Upper lobe of right lung (tissue), 1 donor: Measurements from ENCODE around the gene RORC. TPM values are rescaled to one million over a fixed set of nuclear protein-coding genes. Genes with fewer than 3 reads are reported as not detected.
A peak's percentile ranks its signal among the peaks of the same experiment; 100 is the strongest.

Source experiments
- ATAC-seq: fragments of 200-7000 bp; cut with Tn5 transposase; one replicate; pipeline ENCODE4 v1.9.1; 2020; ENCODE audit warnings: mild to moderate bottlenecking, moderate library complexity
- DNase-seq: peaks from one replicate; pipeline ENCODE4 v3.0.0-alpha.2; 2020
- H3K27ac ChIP-seq: fragments of 200-600 bp; one replicate; pipeline ENCODE4 v1.8.0; 2022
- H3K27me3 ChIP-seq: fragments of 200-600 bp; one replicate; pipeline ENCODE4 v1.8.0; 2022; ENCODE audit warnings: mild to moderate bottlenecking
- H3K36me3 ChIP-seq: fragments of 200-600 bp; one replicate; pipeline ENCODE4 v1.8.0; 2022
- H3K4me1 ChIP-seq: fragments of 200-600 bp; one replicate; pipeline ENCODE4 v1.8.0; 2022
- H3K4me3 ChIP-seq: fragments of 200-600 bp; one replicate; pipeline ENCODE4 v1.8.0; 2022; ENCODE audit warnings: mild to moderate bottlenecking
- H3K9me3 ChIP-seq: fragments of 200-600 bp; one replicate; pipeline ENCODE4 v1.8.0; 2022
- CTCF ChIP-seq: fragments of 200-600 bp; IDR thresholded peaks from one replicate; pipeline ENCODE4 v1.8.0; 2022; ENCODE audit warnings: antibody characterized with exemption
- intact Hi-C: fragments of 100-400 bp; cut with DNase I; formaldehyde crosslinking; loops from one replicate; pipeline ENCODE4 v1.11.0; 2022
- total RNA-seq: library from RNA; stranded (reverse); fragmentation: NEBNext Ultra II Directional; extraction: Animal tissue kit (Norgen Biotek cat#: 25700); gene quantifications from one replicate; pipeline ENCODE4 v1.2.1, GENCODE V29; 2021
- donor health status: DM: no; HTN: yes; CAD: no; lungs with severe emphysema.

RORC gene
- total RNA-seq, 1 donor from 2014 or later = 16.4 TPM

DNA sequence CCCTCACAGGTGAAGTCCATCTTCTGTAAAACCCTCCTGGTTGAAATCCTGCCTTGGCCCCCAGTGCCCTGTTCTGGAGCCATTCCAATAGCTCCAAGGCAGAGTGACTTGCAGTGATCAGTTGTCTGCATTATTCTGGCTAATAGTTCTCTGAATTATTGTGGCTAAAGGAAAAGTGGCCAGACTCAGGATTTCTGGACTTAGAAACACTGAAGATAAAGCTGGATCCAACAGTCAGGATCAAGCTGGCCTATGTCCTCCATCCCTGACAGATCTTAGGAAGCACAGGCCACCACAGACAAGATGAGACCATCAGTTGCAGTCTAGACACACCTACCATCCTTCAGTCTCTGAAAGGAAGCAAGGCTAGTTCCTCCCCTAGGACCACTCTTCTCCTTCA lies 8.8 kb upstream of the RORC start:
- no peak for TF ChIP-seq CTCF
- no peak overlapping the region for H3K27ac ChIP-seq
- H3K36me3 ChIP-seq = no peaks in the 10 kb centered on the region
- DNase-seq (peak; percentile 51), ATAC-seq (no peak)
- peak overlapping the region; percentile 48 for H3K4me3 ChIP-seq
- intact Hi-C loops = no loop called here
- H3K9me3 ChIP-seq = no peaks in the 10 kb centered on the region
- peaks cover 19% of the 10 kb centered on the region for H3K4me1 ChIP-seq
- H3K27me3 ChIP-seq = peaks cover 26% of the 10 kb centered on the region

- Histone ChIP-seq H3K4me3 (peak within 1 kb of the TSS; percentile 48), H3K27me3 (peaks cover 26% of the 10 kb centered on the region), H3K9me3 (no peaks in the 10 kb centered on the region), H3K4me1 (peaks cover 19% of the 10 kb centered on the region), H3K27ac (peak within 1 kb of the TSS; percentile 72), H3K36me3 (no peaks in the 10 kb centered on the region)
- peak; percentile 61 for ATAC-seq
- no peak for TF ChIP-seq CTCF
- intact Hi-C loops = no loop called here
- peak; percentile 73 for DNase-seq
Observed at GRCh38 chr1:151839457-151840403, 8.1 kb upstream of the RORC start, which contains the start of gene C2CD4D. Gene C2CD4D, minus strand, starts transcription at chr1:151839820. Its CDS starts 831 bp downstream, at chr1:151838989.

DNA sequence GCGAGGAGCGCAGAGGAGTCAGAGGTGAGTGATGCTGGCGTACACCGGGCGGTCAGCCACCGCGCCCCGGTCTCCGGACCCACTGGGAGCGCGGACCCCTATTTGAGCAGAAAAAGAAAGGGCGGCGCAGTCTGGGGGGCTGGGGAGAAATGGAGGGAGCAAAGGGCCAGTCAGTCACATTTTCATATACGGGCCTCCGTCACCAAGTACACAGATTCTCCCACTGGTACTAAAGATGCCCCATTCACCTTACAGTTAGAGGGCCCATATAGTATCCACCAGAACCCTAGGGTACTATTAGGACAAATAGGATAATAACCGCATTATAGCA lies 7.4 kb upstream of the RORC start:
- peak overlapping the region; percentile 48 for H3K4me3 ChIP-seq
- no peak for TF ChIP-seq CTCF
- no peaks in the 10 kb centered on the region for H3K36me3 ChIP-seq
- ATAC-seq = no peak
- no peaks in the 10 kb centered on the region for H3K9me3 ChIP-seq
- peaks cover 19% of the 10 kb centered on the region for H3K4me1 ChIP-seq
- no peak for DNase-seq
- H3K27ac ChIP-seq = no peak overlapping the region
- peaks cover 26% of the 10 kb centered on the region for H3K27me3 ChIP-seq
- intact Hi-C loops = no loop called here

DNA sequence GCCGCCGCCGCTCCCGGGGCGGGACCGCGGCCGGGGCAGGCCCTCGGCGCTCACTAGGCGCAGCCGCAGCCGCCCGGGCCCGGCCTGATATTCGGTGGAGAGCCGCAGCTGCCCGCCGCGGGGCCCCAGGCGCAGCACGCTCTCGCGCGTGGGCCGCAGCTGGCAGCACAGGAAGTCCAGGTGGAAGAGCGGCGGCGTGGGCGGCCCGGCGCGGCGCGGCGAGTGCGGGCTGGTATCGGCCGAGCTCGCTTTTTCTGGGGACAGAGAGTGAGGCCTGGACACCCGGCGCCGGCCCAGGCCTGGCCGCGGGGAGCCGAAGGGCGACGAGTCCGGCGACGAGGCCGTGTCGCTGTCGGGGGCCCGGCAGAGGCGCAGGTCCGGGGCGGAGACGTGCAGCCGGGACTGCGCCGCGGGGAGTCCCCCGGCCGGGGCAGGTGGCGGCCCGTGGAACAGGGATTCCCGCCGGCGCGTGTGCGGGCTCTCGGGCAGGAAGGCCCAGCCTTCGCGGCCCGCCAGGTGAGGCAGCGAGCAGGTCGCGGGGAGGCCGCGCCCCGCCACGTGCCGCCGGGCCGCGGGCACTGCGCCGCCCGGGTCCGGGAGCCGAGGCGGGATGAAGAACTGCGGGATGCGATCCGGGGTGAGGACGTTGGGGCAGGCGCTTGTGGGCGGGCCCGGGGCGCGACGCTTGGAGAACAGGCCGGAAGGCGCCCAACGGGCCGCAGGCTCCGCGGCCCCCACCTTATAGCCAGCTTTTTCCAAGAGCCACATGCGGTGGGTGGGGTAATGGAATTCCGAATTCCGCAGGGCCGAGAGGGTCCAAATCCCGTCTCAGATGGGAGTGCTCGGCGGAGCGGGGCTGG lies 6.8 kb upstream of the RORC start:
- no peak for TF ChIP-seq CTCF
- peak overlapping the region; percentile 48 for H3K4me3 ChIP-seq
- H3K4me1 ChIP-seq = peaks cover 19% of the 10 kb centered on the region
- H3K27ac ChIP-seq = peak overlapping the region; percentile 17
- H3K36me3 ChIP-seq = no peaks in the 10 kb centered on the region
- ATAC-seq (peak; percentile 34), DNase-seq (peak; percentile 68)
- H3K9me3 ChIP-seq = no peaks in the 10 kb centered on the region
- intact Hi-C loops = no loop called here
- H3K27me3 ChIP-seq = peaks cover 26% of the 10 kb centered on the region

- Histone ChIP-seq H3K4me1 (peaks cover 19% of the 10 kb centered on the region), H3K27ac (no peak overlapping the region), H3K27me3 (peaks cover 26% of the 10 kb centered on the region), H3K9me3 (no peaks in the 10 kb centered on the region), H3K36me3 (no peaks in the 10 kb centered on the region), H3K4me3 (peak overlapping the region; percentile 48)
- DNase-seq (peak; percentile 65), ATAC-seq (no peak)
- intact Hi-C loops = no loop called here
- no peak for TF ChIP-seq CTCF
Observed at GRCh38 chr1:151837884-151838221, 6.3 kb upstream of the RORC start.
